Kidney epithelial cell (primary cell): ENCODE measurements around the gene HTRA2. TPM values are rescaled to one million over a fixed set of nuclear protein-coding genes. Genes with fewer than 3 reads are reported as not detected.

ENCODE experiments used
- DNase-seq: peaks from one replicate; pipeline ENCODE4 v3.0.0-alpha.2; 2010; ENCODE audit warnings: low read depth
- H3K27me3 ChIP-seq: 2 replicates; pipeline ENCODE4 v1.6.0; 2011; ENCODE audit warnings: low read length; ENCODE audit not compliant: control insufficient read depth, insufficient read depth
- H3K36me3 ChIP-seq: 2 replicates; pipeline ENCODE4 v1.5.1; 2011; ENCODE audit warnings: low read length; ENCODE audit not compliant: control insufficient read depth, insufficient read depth
- H3K4me3 ChIP-seq: 2 replicates; pipeline ENCODE4 v1.5.1; 2011; ENCODE audit warnings: low read depth, mild to moderate bottlenecking, control low read depth, low read length
- CTCF ChIP-seq: IDR thresholded peaks from 2 replicates; pipeline ENCODE4 v1.5.1; 2011; ENCODE audit warnings: mild to moderate bottlenecking, moderate library complexity, low read length, control low read depth, inconsistent platforms; ENCODE audit not compliant: insufficient read depth, poor library complexity, severe bottlenecking
- total RNA-seq: library from RNA; depleted of rRNA; stranded (reverse); fragments of >200 nt; gene quantifications from 2 replicates; pipeline ENCODE4 v1.2.3, GENCODE V29; 2015

The HTRA2 gene
- total RNA-seq, 1 donor from 2014 or later, result 35.1 TPM

- H3K27me3 ChIP-seq, result no peaks in the 10 kb centered on the region
- DNase-seq, result no peak
- H3K36me3 ChIP-seq, result peaks cover 4% of the 10 kb centered on the region
- no peak for TF ChIP-seq CTCF
- peak overlapping the region; percentile 62 for H3K4me3 ChIP-seq
These were observed 780 bp downstream of the HTRA2 start for GRCh38 chr2:74530239-74531187.

- H3K4me3 ChIP-seq, result no peak overlapping the region
- no peaks in the 10 kb centered on the region for H3K27me3 ChIP-seq
- no peak for DNase-seq
- H3K36me3 ChIP-seq, result peaks cover 3% of the 10 kb centered on the region
- TF ChIP-seq CTCF, result no peak
These were observed 1.9 kb downstream of the HTRA2 start for GRCh38 chr2:74531666-74532065.

DNA sequence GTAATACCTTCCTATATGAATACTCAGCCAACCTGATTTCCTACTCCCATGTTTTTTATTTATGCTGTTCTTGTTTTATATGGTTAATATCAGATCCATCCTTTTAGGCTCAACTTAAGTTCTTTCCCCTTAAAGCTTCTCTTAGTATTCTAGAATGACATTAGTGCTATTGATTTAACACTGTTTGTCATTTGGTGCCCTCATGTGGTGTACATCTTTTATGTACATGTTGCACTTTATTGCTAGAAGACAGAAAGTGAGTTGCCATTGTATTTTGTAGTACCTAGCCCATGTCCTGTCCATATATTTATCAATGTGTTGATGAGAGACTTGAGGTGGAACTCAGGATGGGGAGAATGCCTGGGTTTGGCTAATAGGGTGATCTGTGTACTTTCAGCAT is 2.5 kb downstream of the HTRA2 start:
- Histone ChIP-seq H3K36me3 (no peaks in the 10 kb centered on the region), H3K27me3 (no peaks in the 10 kb centered on the region), H3K4me3 (no peak overlapping the region)
- DNase-seq, result no peak
- peak; percentile 29 for TF ChIP-seq CTCF

DNA sequence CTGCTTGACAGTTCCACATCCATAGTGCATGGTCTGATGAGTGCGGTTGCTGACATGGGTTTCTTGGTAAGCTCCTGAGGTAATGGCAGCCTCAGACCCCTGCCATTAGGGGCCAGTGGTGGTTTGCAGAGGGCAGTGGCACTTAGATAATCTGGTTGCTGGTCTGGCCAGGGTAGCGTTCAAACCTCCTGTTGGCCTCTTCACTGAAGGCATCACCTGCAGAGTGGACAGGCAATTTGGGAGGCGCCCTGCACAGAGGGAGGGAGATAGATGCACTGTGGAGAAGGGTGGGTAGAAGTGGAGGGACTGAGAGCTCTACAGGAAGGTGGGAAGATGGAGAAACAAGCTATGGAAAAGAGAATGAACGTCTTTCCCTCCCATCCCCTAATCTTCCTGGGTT is 3.7 kb downstream of the HTRA2 start:
- H3K4me3 ChIP-seq, result no peak overlapping the region
- H3K36me3 ChIP-seq, result no peaks in the 10 kb centered on the region
- no peaks in the 10 kb centered on the region for H3K27me3 ChIP-seq
- no peak for DNase-seq
- TF ChIP-seq CTCF, result no peak

DNA sequence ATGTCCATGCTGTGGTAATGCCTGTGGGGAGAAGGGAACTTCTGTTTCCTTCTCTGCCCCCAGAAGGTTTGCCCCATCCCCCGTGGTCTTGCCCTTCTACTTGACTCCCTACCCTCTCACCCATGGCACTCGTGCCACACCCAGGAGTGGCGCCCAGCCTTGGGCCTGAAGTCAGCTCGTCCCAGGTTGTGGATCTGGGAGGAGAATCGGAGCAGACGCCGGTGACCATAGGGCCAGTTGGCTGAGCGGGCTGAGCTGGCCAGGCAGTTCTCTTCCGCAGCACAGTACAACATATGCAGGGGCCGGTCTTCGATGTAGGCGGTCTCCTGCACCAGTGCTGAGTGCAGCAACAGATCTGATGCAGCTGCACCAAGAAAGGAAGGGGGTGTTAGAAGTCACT is 4.7 kb downstream of the HTRA2 start:
- no peak for TF ChIP-seq CTCF
- no peaks in the 10 kb centered on the region for H3K36me3 ChIP-seq
- DNase-seq, result no peak
- no peaks in the 10 kb centered on the region for H3K27me3 ChIP-seq
- no peak overlapping the region for H3K4me3 ChIP-seq
